ACC112 (cell line): ENCODE measurements around the gene ETDC.
"Not testable (repeated sequence)": the region's sequence is repeated elsewhere in the genome, so short reads cannot be mapped to it uniquely, and the experiment has no call there.

Source experiments
- H2AFZ ChIP-seq: fragments of 200-600 bp; sonication (generic); one replicate; pipeline ENCODE4 v1.6.0; 2017; ENCODE audit warnings: antibody characterized with exemption, low read length; ENCODE audit not compliant: unreplicated experiment
- H3K27ac ChIP-seq: fragments of 200-600 bp; sonication (generic); 2 replicates; pipeline ENCODE4 v1.5.1; 2014; ENCODE audit warnings: low read depth, mild to moderate bottlenecking, antibody characterized with exemption, low read length, moderate library complexity
- H3K27me3 ChIP-seq: fragments of 200-600 bp; sonication (generic); 2 replicates; pipeline ENCODE4 v1.6.1; 2014; ENCODE audit warnings: mild to moderate bottlenecking, antibody characterized with exemption, low read length, moderate library complexity, mixed read lengths; ENCODE audit not compliant: insufficient read depth
- H3K36me3 ChIP-seq: fragments of 200-600 bp; sonication (generic); 2 replicates; pipeline ENCODE4 v1.6.1; 2016; ENCODE audit warnings: mild to moderate bottlenecking, antibody characterized with exemption, low read length, moderate library complexity, mixed read lengths; ENCODE audit not compliant: insufficient read depth
- H3K4me1 ChIP-seq: fragments of 200-600 bp; sonication (generic); one replicate; pipeline ENCODE4 v1.6.1; 2016; ENCODE audit warnings: low read length, mixed read lengths; ENCODE audit not compliant: insufficient read depth, unreplicated experiment, control insufficient read depth
- H3K4me3 ChIP-seq: fragments of 200-600 bp; sonication (generic); 2 replicates; pipeline ENCODE4 v1.5.1; 2014; ENCODE audit warnings: mild to moderate bottlenecking, low read depth, low read length
- H3K79me2 ChIP-seq: fragments of 200-600 bp; sonication (generic); one replicate; pipeline ENCODE4 v1.6.0; 2016; ENCODE audit warnings: low read length; ENCODE audit not compliant: control insufficient read depth, unreplicated experiment, insufficient read depth

The ETDC gene

GRCh38 chrX:135307171-135307570 lies 2.1 kb upstream of the ETDC start:
- Histone ChIP-seq H3K27me3 (no peaks in the 10 kb centered on the region), H3K27ac (no peak overlapping the region)

DNA sequence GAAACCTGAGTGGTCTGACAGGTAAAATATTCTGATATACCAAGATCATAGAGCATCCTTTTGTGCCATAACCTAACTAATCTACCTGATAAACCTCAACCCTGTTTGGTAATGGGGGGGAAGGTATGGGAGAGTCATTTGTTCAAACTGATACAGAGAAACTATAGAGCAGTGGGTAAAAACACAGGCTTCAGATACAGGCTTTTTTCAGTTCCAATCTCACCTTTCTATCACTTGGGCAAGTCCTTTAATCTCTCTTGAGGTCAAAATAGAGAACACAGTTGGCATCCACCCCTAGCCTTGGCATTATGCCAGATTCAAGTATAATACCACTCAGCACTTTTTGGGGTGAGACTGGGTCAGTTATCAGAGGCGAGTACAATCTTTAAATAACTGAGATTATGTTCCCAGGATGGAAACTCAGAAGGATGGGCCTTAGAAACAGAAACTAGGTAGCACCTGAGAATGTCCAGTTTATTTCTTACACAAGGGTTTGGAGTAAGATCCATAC lies 880 bp upstream of the ETDC start:
- no peak overlapping the region for H2AFZ ChIP-seq
- H3K36me3 ChIP-seq, result no peaks in the 10 kb centered on the region
- no peaks in the 10 kb centered on the region for H3K79me2 ChIP-seq
- H3K27me3 ChIP-seq, result no peaks in the 10 kb centered on the region
- no peaks in the 10 kb centered on the region for H3K4me1 ChIP-seq
- H3K4me3 ChIP-seq, result no peak overlapping the region
- H3K27ac ChIP-seq, result no peak overlapping the region

More at GRCh38 chrX:135307171-135307570, 2.1 kb upstream of the ETDC start:
- H3K36me3 ChIP-seq, result no peaks in the 10 kb centered on the region
- H3K4me1 ChIP-seq, result no peaks in the 10 kb centered on the region
- no peaks in the 10 kb centered on the region for H3K79me2 ChIP-seq
- no peak overlapping the region for H3K4me3 ChIP-seq
- no peak overlapping the region for H2AFZ ChIP-seq

- Histone ChIP-seq H3K36me3 (no peaks in the 10 kb centered on the region; the same call in 1 of the 2 replicates), H3K4me3 (no peak overlapping the region), H2AFZ (no peak overlapping the region), H3K79me2 (no peaks in the 10 kb centered on the region), H3K27ac (no peak overlapping the region), H3K4me1 (no peaks in the 10 kb centered on the region), H3K27me3 (no peaks in the 10 kb centered on the region)
Measured at GRCh38 chrX:135315864-135316263, 6.6 kb downstream of the ETDC start.

- H3K27ac ChIP-seq, result no peak overlapping the region
- no peaks in the 10 kb centered on the region for H3K79me2 ChIP-seq
- peaks cover 15% of the 10 kb centered on the region for H3K4me1 ChIP-seq
- no peak overlapping the region for H3K4me3 ChIP-seq
- no peak overlapping the region for H2AFZ ChIP-seq
- no peaks in the 10 kb centered on the region; the same call in 1 of the 2 replicates for H3K36me3 ChIP-seq
- no peaks in the 10 kb centered on the region for H3K27me3 ChIP-seq
Measured at GRCh38 chrX:135324463-135324862, 15.2 kb downstream of the ETDC start.

- not testable (repeated sequence) for H2AFZ ChIP-seq, H3K79me2 ChIP-seq, H3K36me3 ChIP-seq, H3K4me3 ChIP-seq, H3K27ac ChIP-seq, H3K27me3 ChIP-seq
- H3K4me1 ChIP-seq, result peaks cover 15% of the 10 kb centered on the region
Measured at GRCh38 chrX:135325036-135325818, 15.9 kb downstream of the ETDC start.

GRCh38 chrX:135327299-135327698 lies 18.0 kb downstream of the ETDC start:
- Histone ChIP-seq H2AFZ (no peak overlapping the region), H3K4me1 (peaks cover 15% of the 10 kb centered on the region), H3K27me3 (no peaks in the 10 kb centered on the region), H3K27ac (peak overlapping the region; percentile 49; the same call in 1 of the 2 replicates), H3K79me2 (no peaks in the 10 kb centered on the region), H3K36me3 (no peaks in the 10 kb centered on the region; the same call in 1 of the 2 replicates), H3K4me3 (no peak overlapping the region)

DNA sequence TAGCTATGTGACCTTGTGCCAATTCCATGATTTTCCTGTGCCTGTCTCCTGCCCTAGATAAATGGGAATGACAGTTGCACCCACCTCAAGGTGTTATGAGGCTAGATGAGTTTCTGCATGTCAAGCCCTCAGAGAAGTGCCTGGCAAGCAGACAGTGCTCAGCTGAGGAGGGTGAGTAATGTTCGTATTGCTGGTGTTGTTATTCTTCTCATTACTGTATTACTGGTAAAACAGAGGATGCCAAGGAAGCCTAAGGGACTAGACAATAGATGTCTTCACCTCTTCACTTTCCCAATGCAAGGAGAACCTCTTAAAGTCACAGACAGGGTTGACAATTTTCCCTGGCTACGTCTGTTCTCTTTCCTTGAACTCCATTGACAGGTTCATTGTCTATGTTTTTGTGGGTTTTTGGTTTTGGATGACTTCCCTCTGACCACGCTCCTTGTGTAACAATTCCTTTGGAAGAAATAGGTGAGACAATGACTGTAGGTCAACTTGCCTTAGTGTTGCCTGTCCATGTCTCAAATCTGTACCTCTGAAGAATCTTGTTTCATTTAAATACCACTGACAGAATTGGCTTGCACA lies 19.2 kb downstream of the ETDC start:
- H3K79me2 ChIP-seq, result no peaks in the 10 kb centered on the region
- no peaks in the 10 kb centered on the region for H3K36me3 ChIP-seq
- H3K27ac ChIP-seq, result no peak overlapping the region
- no peak overlapping the region for H2AFZ ChIP-seq
- H3K27me3 ChIP-seq, result no peaks in the 10 kb centered on the region
- no peak overlapping the region for H3K4me3 ChIP-seq
- peaks cover 15% of the 10 kb centered on the region for H3K4me1 ChIP-seq

- Histone ChIP-seq H3K4me3 (no peak overlapping the region), H2AFZ (no peak overlapping the region), H3K27me3 (no peaks in the 10 kb centered on the region), H3K79me2 (no peaks in the 10 kb centered on the region), H3K27ac (no peak overlapping the region), H3K4me1 (peaks cover 15% of the 10 kb centered on the region), H3K36me3 (no peaks in the 10 kb centered on the region)
Measured at GRCh38 chrX:135330706-135331105, 21.4 kb downstream of the ETDC start.

DNA sequence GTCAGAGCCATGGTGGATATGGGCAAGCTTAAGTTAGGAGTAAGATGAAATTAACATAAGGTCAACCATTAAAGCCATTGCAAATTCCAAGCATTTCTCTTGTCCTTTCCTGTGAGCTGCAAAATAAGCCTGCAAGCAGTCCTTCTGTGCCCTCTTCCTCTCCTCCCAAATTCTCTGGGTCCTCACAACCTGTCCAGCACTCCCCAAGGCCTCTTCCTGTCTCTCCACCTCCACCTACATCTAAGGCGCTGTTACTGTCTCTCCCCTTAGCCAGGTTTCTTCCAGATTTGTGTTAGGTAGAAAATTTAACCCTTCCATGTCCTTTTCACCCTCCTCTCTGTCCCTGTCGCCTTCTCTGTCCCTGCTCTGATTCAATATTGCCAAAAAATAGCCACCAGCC lies 22.2 kb downstream of the ETDC start:
- Histone ChIP-seq H3K27ac (no peak overlapping the region), H2AFZ (no peak overlapping the region), H3K79me2 (no peaks in the 10 kb centered on the region), H3K27me3 (no peaks in the 10 kb centered on the region), H3K4me3 (no peak overlapping the region), H3K4me1 (peaks cover 15% of the 10 kb centered on the region), H3K36me3 (no peaks in the 10 kb centered on the region)

- Histone ChIP-seq H3K36me3 (no peaks in the 10 kb centered on the region), H2AFZ (no peak overlapping the region), H3K27me3 (no peaks in the 10 kb centered on the region), H3K79me2 (peaks cover 32% of the 10 kb centered on the region), H3K27ac (no peak overlapping the region), H3K4me1 (peaks cover 15% of the 10 kb centered on the region), H3K4me3 (peak overlapping the region; percentile 87)
Measured at GRCh38 chrX:135340831-135341230, 31.6 kb downstream of the ETDC start.
